MM.1S (cell line): Measurements from ENCODE around the gene NEK6.

Source experiments
- CTCF ChIP-seq: fragments of 300-600 bp; sonication (generic); IDR thresholded peaks from 2 replicates; pipeline ENCODE4 v1.5.1; 2016; ENCODE audit warnings: antibody characterized with exemption, low read length, mixed read lengths
- EZH2 ChIP-seq: fragments of 300-600 bp; sonication (generic); optimal IDR thresholded peaks from 2 replicates; pipeline ENCODE3; 2017; ENCODE audit warnings: low read depth, mild to moderate bottlenecking, antibody characterized with exemption, low read length, mixed read lengths
- EZH2phosphoT487 ChIP-seq: fragments of 300-600 bp; sonication (generic); IDR thresholded peaks from 2 replicates; pipeline ENCODE4 v1.6.1; 2018; ENCODE audit warnings: antibody characterized with exemption, low read length

GRCh38 chr9:124355941-124356744 lies 98.4 kb downstream of the NEK6 start:
- TF ChIP-seq CTCF (no peak), EZH2 (no peak), EZH2phosphoT487 (no peak)
